ENCODE measurements around the gene SPATA1. TPM values are rescaled to one million over a fixed set of nuclear protein-coding genes. Genes with fewer than 3 reads are reported as not detected.

The SPATA1 gene
- total and polyA plus RNA-seq, 2 of the 8 experiments (the other 6 are each of a cell fraction or from before 2014, with no cell fraction given), result 0.51 to 1.1 TPM

DNA sequence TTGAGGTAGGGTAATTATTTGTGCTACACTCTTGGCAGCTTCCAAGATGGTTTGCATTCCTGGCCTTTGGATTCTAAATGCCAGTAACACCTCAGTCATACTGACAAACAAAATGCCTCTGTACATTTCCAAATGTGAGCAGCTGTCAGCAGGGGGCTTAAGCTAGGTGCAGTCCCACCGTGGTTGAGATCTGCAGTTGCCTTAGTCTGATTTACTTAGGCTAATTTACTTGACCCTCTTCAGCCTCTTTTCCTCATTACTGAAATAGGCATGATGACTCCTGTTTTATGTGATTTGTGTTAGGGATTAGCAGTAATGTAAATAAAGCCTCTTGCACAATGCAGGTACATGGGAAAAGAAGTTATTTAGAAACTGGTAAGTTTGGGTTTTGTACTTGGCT lies 13.5 kb upstream of the SPATA1 start (continued):
- TF ChIP-seq CHD7 (IDR thresholded peaks at IDR 0.05; ENCODE audit: insufficient replicate concordance, low read length), result no peak
- no peak for TF ChIP-seq CBX8 (IDR thresholded peaks at IDR 0.05; ENCODE audit: borderline replicate concordance, low read depth, low read length)
- TF ChIP-seq JUND (IDR thresholded peaks at IDR 0.05; ENCODE audit: low read length), result no peak
- TF ChIP-seq ASH2L (IDR thresholded peaks at IDR 0.05; ENCODE audit: low read length), result no peak
- TF ChIP-seq CHD2 (IDR thresholded peaks at IDR 0.05; ENCODE audit: low read length), result no peak
- no peak for TF ChIP-seq GABPA (IDR thresholded peaks at IDR 0.05; ENCODE audit: borderline replicate concordance, insufficient read depth, low read length)
- TF ChIP-seq KDM4A (IDR thresholded peaks at IDR 0.05; ENCODE audit: low read depth, low read length, severe bottlenecking), result no peak
